HepG2 (cell line): ENCODE measurements around the gene CASP4. TPM values are rescaled to one million over a fixed set of nuclear protein-coding genes. Genes with fewer than 3 reads are reported as not detected.

Experiments used
- ASH2L ChIP-seq: fragments of 300-600, 200-600 bp; sonication (generic); IDR thresholded peaks from 2 replicates; pipeline ENCODE4 v1.7.0; 2017; ENCODE audit warnings: low read depth, mild to moderate bottlenecking, moderate library complexity, mixed read lengths, low read length; ENCODE audit not compliant: insufficient read length
- KIAA2018 ChIP-seq: sonication (generic); formaldehyde crosslinking; IDR thresholded peaks from 2 replicates; pipeline ENCODE4 v1.5.0; 2020; ENCODE audit warnings: mild to moderate bottlenecking, missing genetic modification reagents, borderline replicate concordance
- ZBTB26 ChIP-seq: IDR thresholded peaks from 2 replicates; pipeline ENCODE4 v1.6.1; 2016; ENCODE audit warnings: missing compliant biosample characterization, missing genetic modification reagents, borderline replicate concordance
- ZMYM2 ChIP-seq: sonication (generic); formaldehyde crosslinking; IDR thresholded peaks from 2 replicates; pipeline ENCODE4 v1.8.0; 2022; ENCODE audit warnings: mild to moderate bottlenecking, missing genetic modification reagents
- polyA plus RNA-seq, 8 experiments: library from polyadenylated mRNA; depleted of rRNA in 3 of 8; stranded (reverse) in 7 of 8; unstranded in 1 of 8; fragments of >200 nt; fragmentation: Illumina TruSeq in 4 of 8; extraction: Trizol in 4 of 8; gene quantifications; 2 replicates each; pipeline versions ENCODE4 v1.2.1 to v1.2.3, GENCODE V29; 2011 to 2016; ENCODE audit warnings: low read depth in 4 of 8, missing spikeins in 1 of 8, mixed read lengths in 1 of 8; ENCODE audit not compliant: insufficient read depth in 1 of 8
- total RNA-seq, 5 experiments: library from RNA; depleted of rRNA; stranded (reverse); fragments of >200 nt; fragmentation: Illumina TruSeq; extraction: Trizol; gene quantifications; 2 replicates each; pipeline ENCODE4 v1.2.3, GENCODE V29; 2016; ENCODE audit warnings: low read depth in 1 of 5

The CASP4 gene
- total and polyA plus RNA-seq, 2 of the 13 experiments (the other 11 are each of a cell fraction or from before 2014, with no cell fraction given), result 56.4 to 69.8 TPM

GRCh38 chr11:104999721-105000120, 31.3 kb upstream of the CASP4 start (continued):
- TF ChIP-seq KIAA2018 (no peak), ZMYM2 (no peak), ZBTB26 (CRISPR knock-in tag) (no peak), ASH2L (no peak)
